Hindlimb muscle (tissue), 1 donor: ENCODE data around the gene BABAM2. TPM values are rescaled to one million over a fixed set of nuclear protein-coding genes. Genes with fewer than 3 reads are reported as not detected.

Experiments used
- DNase-seq: peaks from one replicate; pipeline ENCODE4 v3.0.0-alpha.2; 2013
- polyA plus RNA-seq: library from polyadenylated mRNA; unstranded; fragments of 120-200 nt; gene quantifications from one replicate; pipeline ENCODE4 v1.2.1, GENCODE V29; 2013; ENCODE audit not compliant: insufficient read length

Gene BABAM2
- polyA plus RNA-seq, 1 donor, result 26.4 TPM

DNA sequence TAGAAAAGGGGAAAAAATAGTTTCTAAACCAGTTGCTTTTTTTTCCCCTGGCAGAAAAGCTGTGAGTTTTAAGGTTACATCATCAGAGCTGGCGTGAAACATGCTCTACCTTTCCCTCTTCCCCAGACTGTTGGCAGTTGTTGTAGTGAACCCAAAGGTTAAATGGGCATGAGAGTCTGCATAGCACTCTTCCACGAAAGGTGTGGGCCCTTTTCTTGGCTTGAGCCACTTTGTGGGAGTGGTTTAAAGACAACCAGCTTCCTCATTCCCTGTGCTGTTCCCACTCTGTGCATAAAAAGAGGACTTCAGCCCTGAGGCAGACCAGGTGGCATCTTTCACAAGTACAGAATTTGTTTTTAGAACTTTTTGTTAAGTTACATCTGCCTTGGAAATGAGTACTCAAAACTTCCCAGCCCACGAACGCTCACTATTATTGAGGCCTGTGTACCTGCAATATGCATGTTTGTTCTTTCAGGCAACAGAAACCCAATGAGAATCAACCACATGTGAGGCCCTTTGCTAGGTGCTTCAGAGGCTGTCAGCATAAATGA lies 243.8 kb downstream of the BABAM2 start:
- no peak for DNase-seq

DNA sequence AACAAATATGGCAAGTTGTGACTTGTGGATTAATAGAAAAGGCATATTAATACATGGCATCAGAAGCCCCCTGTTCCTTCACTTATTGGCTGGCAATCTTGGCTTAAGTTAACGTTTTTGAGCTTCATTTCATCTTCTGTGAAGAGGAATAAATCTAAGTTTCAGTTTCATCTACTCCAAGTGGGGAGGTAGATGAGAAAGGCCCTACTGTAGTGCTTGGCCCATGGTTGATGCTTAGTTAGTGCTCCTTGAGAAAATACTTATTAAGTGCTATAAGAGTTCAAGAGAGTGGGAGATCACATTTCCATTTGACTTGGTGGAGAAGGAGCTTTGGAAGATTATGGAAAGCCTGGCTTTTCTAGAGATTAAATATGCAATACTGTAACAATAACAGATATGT lies 244.3 kb downstream of the BABAM2 start:
- no peak for DNase-seq

DNA sequence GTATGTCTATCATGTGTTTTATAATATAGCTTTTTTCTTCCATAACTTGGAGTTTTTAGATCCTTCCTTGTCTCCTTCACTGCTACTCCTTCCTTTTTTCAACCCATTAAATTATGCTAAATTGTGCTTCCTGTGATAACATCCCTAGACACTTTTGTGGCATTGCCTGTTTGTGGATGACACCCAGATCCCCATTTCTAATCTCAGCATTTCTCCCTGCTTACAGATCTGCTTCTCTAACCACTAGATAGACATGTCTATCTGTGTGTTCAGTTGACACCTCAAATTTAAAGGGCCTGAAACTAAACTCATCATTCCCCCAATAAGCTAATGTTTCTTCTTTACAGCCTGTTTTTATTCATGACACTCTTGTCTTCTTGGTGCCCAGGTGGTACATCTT lies 244.8 kb downstream of the BABAM2 start:
- DNase-seq, result no peak

DNA sequence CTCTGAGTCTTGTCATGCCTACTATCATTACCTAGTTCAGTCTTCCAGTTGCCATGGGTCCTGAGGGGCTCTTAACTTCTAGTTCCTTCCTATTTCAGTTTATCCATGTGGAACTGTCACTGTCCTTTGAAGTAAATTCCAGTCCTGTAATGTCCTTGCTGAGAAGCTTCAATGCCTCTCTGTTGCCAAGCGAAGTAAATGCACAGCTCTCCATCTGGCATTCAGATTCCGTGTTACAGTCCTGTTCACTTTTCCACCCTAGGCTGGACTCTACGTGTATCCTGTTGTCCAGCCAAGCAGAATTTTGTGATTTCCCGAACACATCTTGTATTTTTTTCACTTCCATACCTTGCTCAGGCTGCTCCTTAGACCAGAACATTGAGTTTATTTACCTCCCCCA lies 245.3 kb downstream of the BABAM2 start:
- DNase-seq, result no peak

DNA sequence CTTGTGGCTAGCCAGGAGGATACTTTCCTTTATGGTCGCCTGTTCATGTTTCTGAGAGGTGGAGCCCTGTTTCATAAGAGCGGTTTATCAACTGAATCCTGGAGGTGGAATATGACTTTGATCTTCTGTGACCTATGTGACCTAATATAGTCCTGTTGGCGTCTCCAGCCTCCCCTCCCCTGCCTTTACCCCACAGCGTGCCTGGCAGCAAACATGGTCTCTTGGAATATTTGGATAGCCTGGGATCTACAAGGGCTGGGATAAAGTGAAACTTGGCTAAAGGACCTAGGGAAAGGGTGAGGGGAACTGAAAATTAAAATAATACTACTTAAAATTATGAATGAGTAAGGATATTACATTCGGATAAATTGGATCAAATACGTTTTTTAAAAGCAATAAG lies 246.0 kb downstream of the BABAM2 start:
- no peak for DNase-seq

DNA sequence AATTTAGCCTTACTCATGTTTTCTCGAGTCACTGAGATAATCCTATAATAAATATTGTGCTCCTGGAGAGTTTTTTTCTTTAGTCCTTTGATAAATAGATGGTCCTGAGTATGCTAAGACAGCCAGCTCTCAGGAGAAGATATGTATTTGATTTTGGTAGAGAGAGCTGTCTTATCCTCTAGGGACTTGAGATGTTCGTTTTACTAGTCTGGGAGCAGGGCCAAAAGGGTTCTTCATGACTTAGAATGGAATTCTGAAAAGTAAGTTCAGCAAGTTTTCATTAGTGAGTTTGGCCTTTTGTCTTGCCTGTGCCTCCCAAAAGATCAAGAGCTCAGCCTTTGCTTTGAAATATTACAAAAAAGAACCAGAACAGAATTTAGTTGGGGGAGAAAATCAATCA lies 246.7 kb downstream of the BABAM2 start:
- peak; percentile 49 for DNase-seq

DNA sequence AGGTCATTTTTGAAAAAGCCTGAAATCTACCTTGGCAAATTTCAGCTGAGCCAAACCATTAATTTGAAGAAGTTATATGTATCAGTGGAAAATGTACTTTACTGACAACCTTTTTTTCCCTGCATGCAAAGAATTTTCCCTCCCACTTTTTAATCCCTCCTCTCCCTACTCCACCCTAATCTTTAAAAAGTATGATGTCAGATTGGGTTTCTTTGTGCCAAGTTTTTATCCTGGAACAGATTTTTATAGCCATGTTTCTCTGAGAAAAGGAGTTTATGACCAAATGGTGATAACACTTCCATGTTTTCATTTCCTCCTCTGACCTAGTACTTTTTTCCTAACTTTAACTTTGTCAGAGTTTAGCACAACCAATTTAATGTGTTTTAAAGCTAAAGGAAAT lies 251.9 kb downstream of the BABAM2 start:
- no peak for DNase-seq

DNA sequence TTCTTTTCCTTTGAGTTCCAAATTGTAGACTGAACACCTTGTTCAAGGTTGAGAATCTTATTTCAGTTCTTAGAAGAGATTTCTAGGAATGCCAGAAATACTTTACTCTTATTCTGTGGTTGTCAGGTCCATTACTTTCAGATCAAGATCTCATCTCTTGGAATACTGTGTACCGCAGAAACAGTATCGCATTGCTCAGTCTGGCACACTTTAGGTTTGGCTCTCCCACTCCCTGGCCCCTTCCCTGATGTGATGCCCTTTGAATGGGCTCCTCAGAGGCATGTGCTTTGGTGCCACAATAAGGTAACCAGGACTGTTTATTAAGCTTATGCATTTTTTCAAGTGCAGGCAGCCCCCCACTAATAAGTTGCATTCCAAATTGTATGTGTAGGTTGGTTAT lies 257.5 kb downstream of the BABAM2 start:
- DNase-seq, result no peak

DNA sequence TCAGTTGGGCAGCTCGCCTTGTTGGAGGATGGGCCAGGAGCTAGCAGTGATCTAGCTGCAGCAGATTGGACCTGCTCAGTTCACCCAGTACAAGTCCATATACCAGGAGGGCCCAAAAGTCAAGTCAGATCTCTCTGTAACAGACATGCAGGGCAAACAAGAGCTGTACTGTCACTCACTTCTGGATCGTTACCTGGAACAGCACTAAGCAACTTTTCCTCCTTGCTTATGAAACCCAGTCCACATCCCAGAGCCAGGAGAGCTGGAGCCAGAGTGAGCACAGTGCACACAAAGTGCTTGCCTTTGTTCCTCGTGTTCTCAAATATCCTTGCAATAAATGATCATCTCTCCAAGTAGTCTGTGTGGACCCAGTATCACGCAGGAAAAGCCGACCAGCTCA lies 258.0 kb downstream of the BABAM2 start:
- DNase-seq, result no peak

DNA sequence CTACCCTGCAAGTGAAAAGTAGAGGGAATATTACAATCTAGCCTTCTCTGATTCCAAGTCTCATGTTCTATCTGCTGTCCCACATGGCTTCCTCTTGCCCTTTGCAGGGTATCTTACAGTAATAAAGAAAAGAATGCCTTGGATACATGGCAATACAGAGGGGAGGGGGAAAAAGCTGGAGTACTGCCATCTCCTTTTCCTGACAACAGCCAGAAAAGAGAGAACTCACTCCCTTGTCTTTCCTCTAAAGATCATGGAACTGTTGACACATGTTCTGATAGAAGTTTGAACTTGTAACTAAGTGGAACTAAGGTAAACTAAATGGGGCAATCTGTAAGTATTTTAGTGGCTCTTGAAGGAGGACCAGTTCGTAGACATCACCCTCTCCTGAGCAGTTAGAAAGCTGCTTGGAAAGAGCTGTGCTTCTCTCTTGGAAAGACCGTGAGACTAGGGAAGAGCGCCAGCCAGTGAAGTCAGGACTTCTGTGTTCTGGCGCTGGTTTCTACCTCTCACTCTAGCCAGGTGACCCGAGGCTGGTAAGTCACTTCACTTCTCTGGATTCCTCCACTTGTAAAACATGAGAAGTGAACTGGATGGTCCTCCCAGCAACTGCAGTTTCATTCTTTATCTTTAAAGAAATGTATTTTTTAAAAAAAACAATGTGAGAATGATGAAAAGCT lies 259.8 kb downstream of the BABAM2 start:
- DNase-seq, result no peak

DNA sequence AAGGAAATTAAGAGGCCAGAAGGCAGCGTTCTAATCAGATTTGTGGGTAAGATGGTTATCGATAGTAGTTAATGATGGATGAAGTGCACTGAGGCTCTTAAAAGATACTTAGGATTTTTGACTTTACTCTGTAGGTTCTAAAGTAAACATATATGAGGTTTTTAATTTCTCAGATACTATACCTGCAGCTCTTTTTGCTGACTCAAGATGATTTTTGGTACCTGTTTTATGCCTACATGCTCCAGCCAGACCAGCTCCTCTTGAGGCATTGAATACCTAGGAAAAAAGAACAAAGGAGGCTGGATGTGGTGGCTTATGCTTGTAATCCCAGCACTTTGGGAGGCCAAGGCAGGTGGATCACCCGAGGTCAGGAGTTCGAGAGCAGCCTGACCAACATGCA lies 260.5 kb downstream of the BABAM2 start:
- DNase-seq, result no peak

DNA sequence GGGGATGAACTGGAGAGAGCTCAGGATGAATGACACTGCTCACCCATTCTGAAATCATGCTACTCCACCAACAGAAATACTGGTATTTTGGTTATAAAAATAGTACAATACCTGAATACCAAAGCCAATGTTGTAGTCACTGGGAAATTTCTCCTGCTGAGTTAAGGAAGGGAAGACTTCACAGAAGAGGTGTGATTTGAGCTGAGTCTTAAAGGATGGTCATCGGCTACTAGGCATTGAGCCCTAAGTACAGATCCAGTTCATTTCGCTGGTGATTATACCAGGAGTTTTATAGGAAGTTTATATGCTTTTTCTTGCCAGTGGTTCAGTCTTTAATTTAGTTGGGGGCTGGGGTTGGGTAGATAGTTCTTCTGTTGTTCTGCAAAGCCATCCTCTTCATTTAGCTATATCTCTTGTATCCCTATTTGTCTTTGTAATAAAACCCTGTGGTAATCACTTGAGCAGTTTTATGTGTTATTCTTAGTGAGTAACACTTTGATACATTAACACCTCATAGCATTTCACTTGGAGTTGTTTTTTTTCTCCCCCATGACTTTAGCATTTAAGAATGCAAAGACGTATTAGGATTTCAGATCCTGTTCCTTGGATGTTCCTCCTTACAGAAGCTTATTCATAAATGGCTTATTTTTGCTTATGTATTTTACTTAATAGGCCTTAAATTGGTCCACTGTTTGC lies 262.2 kb downstream of the BABAM2 start:
- no peak for DNase-seq

DNA sequence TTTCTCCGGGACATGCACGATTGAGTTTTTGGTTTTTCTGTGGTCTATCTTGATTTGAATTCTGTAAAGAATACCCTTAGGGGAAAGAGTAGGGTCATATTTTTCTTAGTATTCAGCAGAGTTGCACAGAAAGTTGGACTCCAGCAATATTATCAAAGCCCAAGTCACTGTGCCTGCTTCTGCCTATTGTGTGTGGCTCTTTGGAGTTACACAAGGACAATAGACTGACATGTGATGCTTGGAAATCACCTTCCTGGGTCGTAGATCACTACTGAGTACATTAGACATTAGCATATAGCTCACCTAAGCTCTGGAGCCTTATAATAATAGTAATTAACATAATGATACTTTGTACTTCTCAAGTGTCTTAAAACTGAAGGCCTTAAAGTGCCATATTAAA lies 263.3 kb downstream of the BABAM2 start:
- no peak for DNase-seq

DNA sequence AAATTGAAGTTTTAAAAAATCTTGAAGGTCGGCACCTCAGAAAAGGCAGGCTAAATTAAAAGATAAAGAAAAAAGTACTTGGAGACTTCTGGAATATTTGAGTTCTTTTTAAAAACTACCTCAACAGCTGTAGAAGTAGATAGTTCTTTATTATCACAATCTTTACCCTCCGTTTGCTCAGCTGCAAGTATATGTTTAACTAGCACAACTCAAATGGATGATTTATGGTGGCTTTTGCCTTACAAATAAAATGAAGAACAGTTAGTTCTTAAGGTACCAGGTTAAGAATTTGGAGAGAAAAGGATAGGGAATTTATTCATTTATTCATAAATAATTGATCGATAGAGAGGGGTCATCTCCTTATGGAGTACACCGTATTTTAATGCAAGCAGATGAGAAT lies 264.6 kb downstream of the BABAM2 start:
- no peak for DNase-seq

DNA sequence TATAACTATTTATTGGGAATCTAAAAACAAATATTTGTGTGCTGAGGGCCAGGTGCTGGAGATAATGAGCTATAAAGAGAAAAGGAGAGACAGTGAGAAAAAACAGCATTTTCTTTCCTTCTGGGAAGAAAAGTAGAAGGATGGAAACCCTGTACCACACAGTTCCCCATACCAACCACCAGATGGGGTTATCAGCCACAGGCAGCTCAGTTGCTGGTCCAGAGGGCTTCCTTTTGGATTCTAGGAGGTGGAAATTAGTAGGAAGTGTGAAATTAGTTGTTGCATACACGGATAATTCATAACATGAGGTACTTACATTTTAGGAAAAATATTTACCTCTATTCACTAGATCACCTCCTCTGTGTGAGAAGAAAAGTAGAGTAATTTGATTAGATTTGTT lies 265.1 kb downstream of the BABAM2 start:
- DNase-seq, result no peak

DNA sequence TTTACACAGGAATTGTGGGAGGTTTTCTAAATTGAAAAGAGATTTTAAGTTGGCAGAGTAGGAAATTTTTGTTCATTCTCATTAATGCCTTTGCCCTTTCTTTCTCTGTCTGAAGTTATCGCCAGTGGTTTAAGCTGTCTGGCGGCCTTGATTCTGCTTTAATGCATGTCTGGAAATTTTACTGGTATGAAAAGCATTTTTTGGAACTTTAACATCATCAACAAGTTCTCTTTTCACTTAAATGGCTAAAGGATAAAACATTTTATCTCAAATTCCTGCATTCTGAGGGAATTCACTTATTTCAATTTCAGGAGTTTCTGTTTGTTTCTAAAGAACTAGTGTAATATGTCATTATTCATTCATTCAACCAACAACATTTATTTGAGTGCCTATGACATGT lies 268.3 kb downstream of the BABAM2 start:
- no peak for DNase-seq

DNA sequence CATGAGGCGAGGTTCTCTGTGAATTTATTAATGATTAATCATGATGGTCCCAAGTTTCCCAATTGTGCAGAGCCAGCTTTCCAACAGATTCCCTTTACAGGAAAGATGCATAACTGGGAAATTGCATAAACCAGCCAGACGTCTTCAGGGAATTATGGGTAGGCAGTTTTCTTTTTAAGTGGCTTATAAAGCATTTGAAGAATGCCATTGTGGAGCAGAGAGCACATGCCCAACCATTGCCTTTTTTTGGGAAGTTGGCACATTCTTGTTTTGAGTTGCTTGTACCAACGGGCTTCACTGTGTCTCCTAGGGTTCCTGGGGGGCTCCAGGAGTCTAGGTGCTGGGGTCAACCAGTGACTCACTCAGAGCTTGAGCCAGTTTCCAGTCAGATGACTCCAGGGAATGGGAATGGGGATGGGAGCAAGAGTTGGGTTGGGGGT lies 270.5 kb downstream of the BABAM2 start:
- DNase-seq, result no peak

DNA sequence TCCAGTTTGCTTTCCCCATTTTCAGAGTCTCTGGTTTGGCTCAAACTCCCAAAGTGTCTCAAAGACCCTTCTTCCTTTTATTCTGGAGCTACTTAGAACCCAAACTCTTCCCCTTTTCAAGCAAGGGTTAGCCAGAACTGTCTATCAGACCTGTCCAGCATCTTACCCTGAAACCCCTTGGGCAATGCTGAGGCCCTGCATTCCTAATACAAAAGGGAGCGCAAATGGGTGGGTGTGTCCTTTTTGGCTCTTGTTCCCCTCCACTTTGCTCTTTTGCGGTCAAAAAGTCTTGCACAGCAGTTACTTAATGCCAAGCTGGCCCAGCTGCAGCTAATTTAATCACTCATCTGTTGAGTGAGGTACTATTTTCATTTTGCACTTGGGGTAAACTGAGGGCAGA lies 270.9 kb downstream of the BABAM2 start:
- no peak for DNase-seq

DNA sequence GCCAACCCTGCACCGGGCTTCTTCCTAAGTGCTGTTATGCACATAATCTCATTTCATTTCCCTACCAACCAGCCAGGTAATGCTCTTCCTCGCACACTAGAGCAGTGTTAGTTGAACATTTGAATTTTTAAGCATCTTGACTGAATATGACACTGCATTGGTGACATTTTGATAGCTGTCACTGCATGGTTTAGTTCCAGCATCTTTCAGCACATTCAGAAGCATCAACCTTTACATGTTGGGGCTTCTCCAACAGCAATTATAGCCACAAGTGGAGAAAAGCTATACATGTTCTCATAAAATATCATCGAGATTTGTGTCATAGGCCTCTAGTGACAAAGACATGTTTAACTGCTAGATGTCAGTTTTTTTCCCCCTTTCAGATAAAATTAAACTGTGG lies 272.0 kb downstream of the BABAM2 start:
- no peak for DNase-seq

DNA sequence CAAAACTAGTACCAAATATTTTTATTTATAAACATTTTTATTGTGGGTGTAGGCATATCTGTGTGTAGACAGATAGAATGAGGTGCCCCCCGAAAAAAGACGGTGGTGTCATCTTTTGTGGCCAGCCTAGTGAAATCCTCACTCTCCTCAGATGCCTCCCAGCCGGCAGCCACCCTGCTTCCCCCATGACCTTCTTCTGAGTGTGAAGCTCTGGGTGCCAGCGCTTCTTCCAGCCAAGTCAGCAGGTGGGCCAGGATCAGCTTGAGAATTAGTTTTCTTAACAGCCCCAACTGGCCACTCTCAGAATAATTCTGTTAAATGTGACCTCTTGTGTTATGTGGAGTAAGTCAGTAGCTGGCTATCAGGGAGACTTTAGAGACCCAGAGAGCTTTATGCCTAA lies 272.5 kb downstream of the BABAM2 start:
- no peak for DNase-seq

DNA sequence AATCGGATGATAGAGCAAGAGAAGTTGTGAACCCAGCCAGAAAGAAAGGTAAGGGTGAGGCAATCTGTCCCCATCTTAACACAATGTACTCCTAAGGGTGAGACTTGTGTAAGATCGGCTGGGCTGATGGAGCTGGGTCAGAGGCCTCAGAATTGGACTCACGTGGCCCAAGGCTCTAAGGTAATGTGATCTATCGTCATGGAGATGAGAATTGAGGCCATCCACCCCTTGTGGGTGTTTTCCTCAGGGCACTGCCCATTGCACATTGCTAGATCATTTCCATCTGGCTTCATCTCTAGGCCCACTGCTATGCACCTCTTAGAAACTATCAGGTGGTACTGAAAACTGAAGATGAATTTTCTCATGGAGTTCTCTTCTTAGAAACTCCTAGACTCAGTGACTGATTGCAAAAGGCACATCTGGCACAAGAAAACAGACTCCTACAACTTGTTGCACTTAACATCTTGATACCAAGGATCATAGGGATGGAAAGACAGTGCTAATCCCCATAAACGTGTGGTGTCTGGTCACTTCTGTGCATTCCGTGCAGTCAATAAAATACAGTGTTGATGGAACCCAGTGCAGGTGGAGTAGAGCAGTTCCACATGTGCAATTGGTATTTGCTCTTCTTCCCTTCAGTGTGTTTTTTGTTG lies 273.2 kb downstream of the BABAM2 start:
- DNase-seq, result no peak

DNA sequence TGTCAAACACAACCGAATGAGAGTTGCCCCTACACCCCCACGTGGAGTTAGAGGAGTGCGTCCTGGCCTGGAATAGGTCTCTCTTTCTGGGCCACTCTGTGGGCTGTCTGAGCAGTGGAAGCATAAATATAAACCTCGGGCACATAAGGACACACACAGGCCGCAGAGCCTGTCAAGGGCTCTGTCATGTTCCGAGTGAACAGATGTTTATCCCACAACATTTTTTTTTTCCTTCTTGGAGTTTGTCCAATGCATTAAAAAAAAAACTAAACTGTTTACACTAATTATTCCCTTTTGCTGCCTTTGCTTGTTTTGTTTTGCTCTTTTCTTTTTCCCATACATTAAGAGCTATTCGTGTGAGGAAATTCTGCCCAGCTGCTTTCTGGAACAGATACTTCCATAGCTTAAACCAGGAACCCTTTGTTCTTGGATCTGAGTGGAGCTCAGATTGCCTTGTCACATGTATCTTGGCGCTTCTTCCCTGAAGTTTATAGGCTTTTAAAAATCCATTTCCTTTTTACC lies 273.8 kb downstream of the BABAM2 start:
- DNase-seq, result peak; percentile 45

DNA sequence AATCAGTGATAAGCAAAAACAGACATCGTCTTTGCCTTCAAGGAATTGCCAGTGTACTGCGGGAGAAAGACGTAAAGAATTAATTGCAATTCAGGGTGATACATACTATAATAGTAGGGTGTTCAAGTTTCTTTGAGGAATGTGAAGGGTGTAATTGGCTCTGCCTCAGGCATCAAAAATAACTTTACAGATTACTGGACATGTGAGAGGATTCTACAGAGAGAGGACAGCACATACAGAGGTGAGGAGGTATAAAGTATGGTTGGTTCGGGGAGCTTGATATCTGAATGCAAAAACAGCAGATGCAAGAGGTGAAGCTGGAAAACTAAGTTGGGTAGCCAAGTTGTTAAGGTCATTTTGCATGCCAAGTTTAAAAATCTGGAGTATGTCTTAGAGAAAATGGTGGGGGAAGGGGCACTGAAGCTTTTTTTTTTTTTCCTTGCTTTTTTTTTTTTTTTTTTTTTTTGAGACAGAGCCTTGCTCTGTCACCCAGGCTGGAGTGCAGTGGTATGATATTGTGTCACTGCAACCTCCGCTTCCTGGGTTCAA lies 274.6 kb downstream of the BABAM2 start:
- no peak for DNase-seq
